Activated CD4-positive, CD25-positive, alpha-beta regulatory T cell (primary cell): ENCODE results near the gene TIRAP.

Experiments used
- DNase-seq, 4 experiments: peaks; one replicate each; lab custom pipeline; 2025; lab: John Stamatoyannopoulos, UW

Gene TIRAP

GRCh38 chr11:126327281-126328000, 44.5 kb downstream of the TIRAP start:
- no peak for DNase-seq

- DNase-seq, result no peak
Observed at GRCh38 chr11:126328001-126328390, 45.1 kb downstream of the TIRAP start.

GRCh38 chr11:126328444-126328843, 45.6 kb downstream of the TIRAP start:
- no peak for DNase-seq

GRCh38 chr11:126328938-126329643, 46.2 kb downstream of the TIRAP start:
- no peak for DNase-seq

- DNase-seq, result no peak
Observed at GRCh38 chr11:126329644-126330211, 46.8 kb downstream of the TIRAP start.

- DNase-seq, result no peak
Observed at GRCh38 chr11:126331286-126331685, 48.4 kb downstream of the TIRAP start.

GRCh38 chr11:126332221-126332711, 49.4 kb downstream of the TIRAP start:
- no peak for DNase-seq

GRCh38 chr11:126333142-126333541, 50.2 kb downstream of the TIRAP start:
- no peak for DNase-seq

- no peak for DNase-seq
Observed at GRCh38 chr11:126334659-126335462, 52.0 kb downstream of the TIRAP start.

- DNase-seq, result no peak
Observed at GRCh38 chr11:126335463-126335760, 52.5 kb downstream of the TIRAP start.

GRCh38 chr11:126336138-126336541, 53.2 kb downstream of the TIRAP start:
- DNase-seq, result no peak

GRCh38 chr11:126336671-126337101, 53.8 kb downstream of the TIRAP start:
- DNase-seq, result no peak

GRCh38 chr11:126337126-126337473, 54.2 kb downstream of the TIRAP start:
- no peak for DNase-seq

GRCh38 chr11:126337474-126338241, 54.8 kb downstream of the TIRAP start:
- no peak for DNase-seq

GRCh38 chr11:126338346-126339055, 55.6 kb downstream of the TIRAP start:
- DNase-seq, result no peak

GRCh38 chr11:126339073-126339862, 56.4 kb downstream of the TIRAP start:
- DNase-seq, result no peak

- no peak for DNase-seq
Observed at GRCh38 chr11:126339863-126340434, 57.1 kb downstream of the TIRAP start.

- DNase-seq, result no peak
Observed at GRCh38 chr11:126340960-126341606, 58.2 kb downstream of the TIRAP start.

GRCh38 chr11:126341760-126342161, 58.9 kb downstream of the TIRAP start:
- no peak for DNase-seq
